Osteoblast (primary cell): ENCODE results near the gene GLS2. TPM values are rescaled to one million over a fixed set of nuclear protein-coding genes. Genes with fewer than 3 reads are reported as not detected.

Experiments
- DNase-seq: peaks from one replicate; pipeline ENCODE4 v3.0.0; 2011; ENCODE audit warnings: low spot score, mixed read lengths; ENCODE audit not compliant: insufficient read length; ENCODE audit errors: missing footprints
- H2AFZ ChIP-seq: 2 replicates; pipeline ENCODE4 v1.6.0; 2011; ENCODE audit warnings: mild to moderate bottlenecking, low read length
- H3K27ac ChIP-seq: 2 replicates; pipeline ENCODE4 v1.5.1; 2011; ENCODE audit warnings: mild to moderate bottlenecking, low read depth, low read length, moderate library complexity
- H3K27me3 ChIP-seq: 2 replicates; pipeline ENCODE4 v1.6.0; 2012; ENCODE audit warnings: mild to moderate bottlenecking, control low read depth, inconsistent platforms, low read length, moderate library complexity; ENCODE audit not compliant: insufficient read depth
- H3K36me3 ChIP-seq: 2 replicates; pipeline ENCODE4 v1.5.1; 2011; ENCODE audit warnings: mild to moderate bottlenecking, low read length, control low read depth, moderate library complexity; ENCODE audit not compliant: insufficient read depth
- H3K4me1 ChIP-seq: 2 replicates; pipeline ENCODE4 v1.5.1; 2011; ENCODE audit warnings: mild to moderate bottlenecking, low read length, control low read depth, moderate library complexity; ENCODE audit not compliant: insufficient read depth
- H3K4me2 ChIP-seq: 2 replicates; pipeline ENCODE4 v1.6.0; 2011; ENCODE audit warnings: mild to moderate bottlenecking, low read length; ENCODE audit not compliant: insufficient read depth
- H3K4me3 ChIP-seq: fragments of 200-600 bp; sonication (generic); 3 replicates; pipeline ENCODE4 v1.5.1; 2012; ENCODE audit warnings: mild to moderate bottlenecking, low read length, inconsistent platforms; ENCODE audit not compliant: insufficient read depth
- H3K79me2 ChIP-seq: 2 replicates; pipeline ENCODE4 v1.6.0; 2012; ENCODE audit warnings: mild to moderate bottlenecking, low read length, control low read depth, inconsistent platforms; ENCODE audit not compliant: insufficient read depth
- H3K9me3 ChIP-seq: 2 replicates; pipeline ENCODE4 v1.5.1; 2011; ENCODE audit warnings: low read depth, low read length, control low read depth
- H4K20me1 ChIP-seq: 2 replicates; pipeline ENCODE4 v1.6.0; 2012; ENCODE audit warnings: mild to moderate bottlenecking, low read length, control low read depth; ENCODE audit not compliant: insufficient read depth
- total RNA-seq: library from RNA; depleted of rRNA; stranded (reverse); fragments of >200 nt; gene quantifications from 2 replicates; pipeline ENCODE4 v1.2.3, GENCODE V29; 2012
- TF ChIP-seq, protein P1 (sequence below): IDR thresholded peaks from 2 replicates; pipeline ENCODE4 v1.5.1; 2011; ENCODE audit warnings: mild to moderate bottlenecking, low read depth, low read length, moderate library complexity; ENCODE audit errors: extremely low read depth

GLS2 gene
- total RNA-seq, 1 donor, result 0.36 TPM

GRCh38 chr12:56477521-56478225 is 10.3 kb downstream of the GLS2 start:
- TF ChIP-seq, protein P1, sequence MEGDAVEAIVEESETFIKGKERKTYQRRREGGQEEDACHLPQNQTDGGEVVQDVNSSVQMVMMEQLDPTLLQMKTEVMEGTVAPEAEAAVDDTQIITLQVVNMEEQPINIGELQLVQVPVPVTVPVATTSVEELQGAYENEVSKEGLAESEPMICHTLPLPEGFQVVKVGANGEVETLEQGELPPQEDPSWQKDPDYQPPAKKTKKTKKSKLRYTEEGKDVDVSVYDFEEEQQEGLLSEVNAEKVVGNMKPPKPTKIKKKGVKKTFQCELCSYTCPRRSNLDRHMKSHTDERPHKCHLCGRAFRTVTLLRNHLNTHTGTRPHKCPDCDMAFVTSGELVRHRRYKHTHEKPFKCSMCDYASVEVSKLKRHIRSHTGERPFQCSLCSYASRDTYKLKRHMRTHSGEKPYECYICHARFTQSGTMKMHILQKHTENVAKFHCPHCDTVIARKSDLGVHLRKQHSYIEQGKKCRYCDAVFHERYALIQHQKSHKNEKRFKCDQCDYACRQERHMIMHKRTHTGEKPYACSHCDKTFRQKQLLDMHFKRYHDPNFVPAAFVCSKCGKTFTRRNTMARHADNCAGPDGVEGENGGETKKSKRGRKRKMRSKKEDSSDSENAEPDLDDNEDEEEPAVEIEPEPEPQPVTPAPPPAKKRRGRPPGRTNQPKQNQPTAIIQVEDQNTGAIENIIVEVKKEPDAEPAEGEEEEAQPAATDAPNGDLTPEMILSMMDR, result no peak
- no peak overlapping the region for H2AFZ ChIP-seq

DNA sequence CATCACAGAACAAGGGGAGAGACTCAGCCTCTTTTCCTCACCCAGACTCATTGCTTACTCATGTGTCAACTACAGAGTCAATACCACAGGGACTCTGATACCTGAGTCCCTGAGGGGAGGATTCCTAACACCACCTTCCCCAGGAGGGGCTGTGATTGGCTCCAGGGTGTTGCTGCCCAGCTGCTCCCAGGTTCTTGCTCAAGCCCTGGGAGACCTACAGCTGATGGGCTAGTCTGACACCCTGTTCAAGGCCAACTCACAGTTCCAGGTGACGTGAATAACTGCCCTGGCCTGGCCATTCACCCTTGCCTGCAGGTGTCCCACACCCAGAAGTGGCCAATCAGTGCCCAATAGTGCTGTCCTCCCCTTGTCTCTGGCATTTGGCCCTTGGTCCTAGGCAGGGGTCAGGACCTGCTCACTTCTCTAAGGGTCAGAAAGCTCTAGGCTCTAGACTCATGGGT is 11.0 kb downstream of the GLS2 start:
- H2AFZ ChIP-seq, result no peak overlapping the region
- peaks cover 1% of the 10 kb centered on the region for H3K79me2 ChIP-seq
- TF ChIP-seq, protein P1, result no peak
- H3K9me3 ChIP-seq, result no peaks in the 10 kb centered on the region
- no peak overlapping the region for H3K4me2 ChIP-seq
- no peak overlapping the region for H3K4me3 ChIP-seq
- no peak for DNase-seq
- H3K27me3 ChIP-seq, result no peaks in the 10 kb centered on the region
- H3K27ac ChIP-seq, result no peak overlapping the region
- H3K36me3 ChIP-seq, result peaks cover 2% of the 10 kb centered on the region
- H4K20me1 ChIP-seq, result peaks cover 4% of the 10 kb centered on the region
- no peaks in the 10 kb centered on the region for H3K4me1 ChIP-seq

More at GRCh38 chr12:56477521-56478225, 10.3 kb downstream of the GLS2 start:
- peaks cover 4% of the 10 kb centered on the region for H4K20me1 ChIP-seq
- no peak overlapping the region for H3K4me2 ChIP-seq
- H3K27me3 ChIP-seq, result no peaks in the 10 kb centered on the region
- H3K79me2 ChIP-seq, result no peaks in the 10 kb centered on the region
- H3K9me3 ChIP-seq, result no peaks in the 10 kb centered on the region
- no peaks in the 10 kb centered on the region for H3K4me1 ChIP-seq
- H3K36me3 ChIP-seq, result peaks cover 2% of the 10 kb centered on the region
- no peak overlapping the region for H3K4me3 ChIP-seq
- DNase-seq, result no peak
- H3K27ac ChIP-seq, result no peak overlapping the region

DNA sequence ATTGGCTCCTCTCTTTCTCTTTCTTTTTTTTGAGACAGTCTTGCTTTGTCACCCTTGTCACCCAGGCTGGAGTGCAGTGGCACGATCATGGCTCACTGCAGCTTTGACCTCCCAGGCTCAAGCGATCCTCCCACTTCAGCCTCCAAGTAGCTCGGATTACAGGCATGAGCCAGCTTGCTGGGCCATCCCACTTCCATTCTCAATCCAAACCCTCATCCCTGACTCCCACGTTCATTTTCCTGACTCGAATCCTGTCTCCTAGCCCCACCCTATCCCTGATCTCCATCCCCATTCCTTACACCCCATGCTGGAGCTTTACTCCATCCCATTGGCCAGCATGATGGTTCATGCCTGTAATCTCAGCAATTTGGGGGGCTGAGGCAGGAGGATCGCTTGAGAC is 11.8 kb downstream of the GLS2 start:
- H3K27ac ChIP-seq, result no peak overlapping the region
- H3K36me3 ChIP-seq, result peaks cover 2% of the 10 kb centered on the region
- H3K9me3 ChIP-seq, result no peaks in the 10 kb centered on the region
- H3K79me2 ChIP-seq, result peaks cover 7% of the 10 kb centered on the region
- TF ChIP-seq, protein P1, result no peak
- H2AFZ ChIP-seq, result no peak overlapping the region
- DNase-seq, result no peak
- no peak overlapping the region for H3K4me3 ChIP-seq
- H3K4me2 ChIP-seq, result no peak overlapping the region
- H3K4me1 ChIP-seq, result no peaks in the 10 kb centered on the region
- peaks cover 4% of the 10 kb centered on the region for H4K20me1 ChIP-seq
- H3K27me3 ChIP-seq, result no peaks in the 10 kb centered on the region

DNA sequence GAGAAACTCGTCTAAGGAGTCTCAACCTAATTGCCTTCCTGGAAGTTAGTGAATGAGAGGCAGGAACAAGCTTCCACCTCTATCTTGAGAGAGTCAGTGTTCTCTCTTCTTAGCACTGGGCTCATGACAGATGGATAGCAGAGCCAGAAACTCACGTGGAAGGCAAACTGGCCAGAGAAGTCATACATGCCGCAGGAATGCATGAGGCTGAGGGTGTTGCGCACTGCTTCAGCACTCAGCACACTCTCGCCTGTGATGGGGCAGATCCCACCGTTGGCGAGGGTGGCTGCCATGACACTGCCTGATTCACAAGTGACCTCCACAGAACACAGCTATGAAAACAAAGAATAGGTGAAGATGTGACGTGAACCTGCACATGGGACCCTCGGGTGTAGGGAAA is 13.6 kb downstream of the GLS2 start:
- H3K9me3 ChIP-seq, result no peaks in the 10 kb centered on the region

More for the DNA sequence above, 13.6 kb downstream of the GLS2 start:
- TF ChIP-seq, protein P1, result no peak
- Histone ChIP-seq H3K27ac (no peak overlapping the region), H3K36me3 (peaks cover 8% of the 10 kb centered on the region), H3K79me2 (peaks cover 24% of the 10 kb centered on the region), H3K4me1 (peaks cover 4% of the 10 kb centered on the region), H4K20me1 (no peaks in the 10 kb centered on the region), H3K27me3 (no peaks in the 10 kb centered on the region), H2AFZ (no peak overlapping the region), H3K4me2 (no peak overlapping the region), H3K4me3 (no peak overlapping the region)
- DNase-seq, result no peak
